GM21515 (cell line): ENCODE data around the gene CKAP5.
A peak's percentile ranks its signal among the peaks of the same experiment; 100 is the strongest.

Source experiments
- ATAC-seq: cut with Tn5 transposase; IDR thresholded peaks from one replicate; pipeline ENCODE4 v1.9.1; 2021; ENCODE audit not compliant: unreplicated experiment

The CKAP5 gene

GRCh38 chr11:46845740-46846509 lies at the start of gene CKAP5:
Gene CKAP5, minus strand, starts transcription at chr11:46846280. Its CDS starts 25,049 bp downstream, at chr11:46821231.
- peak; percentile 93 for ATAC-seq

DNA sequence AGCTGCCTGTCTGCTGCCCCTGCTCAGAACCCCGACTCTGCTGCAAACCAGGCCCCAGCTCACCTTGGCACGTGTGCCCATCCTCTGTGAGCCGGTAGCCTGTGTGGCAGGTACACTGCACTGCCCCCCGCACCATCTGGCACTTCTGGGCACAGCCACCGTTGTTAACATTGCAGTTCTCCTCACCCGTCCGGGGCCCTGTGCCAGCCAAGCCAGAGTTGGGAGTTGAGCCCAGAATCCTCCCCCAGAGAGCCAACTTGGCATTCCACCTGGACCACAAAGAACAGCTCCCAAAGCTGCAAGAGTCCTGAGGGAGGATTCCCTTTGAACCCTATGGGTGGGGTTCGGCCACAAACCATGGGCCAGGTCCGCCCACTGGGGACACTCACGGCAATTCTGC lies 49.7 kb upstream of the CKAP5 start:
- no peak for ATAC-seq

DNA sequence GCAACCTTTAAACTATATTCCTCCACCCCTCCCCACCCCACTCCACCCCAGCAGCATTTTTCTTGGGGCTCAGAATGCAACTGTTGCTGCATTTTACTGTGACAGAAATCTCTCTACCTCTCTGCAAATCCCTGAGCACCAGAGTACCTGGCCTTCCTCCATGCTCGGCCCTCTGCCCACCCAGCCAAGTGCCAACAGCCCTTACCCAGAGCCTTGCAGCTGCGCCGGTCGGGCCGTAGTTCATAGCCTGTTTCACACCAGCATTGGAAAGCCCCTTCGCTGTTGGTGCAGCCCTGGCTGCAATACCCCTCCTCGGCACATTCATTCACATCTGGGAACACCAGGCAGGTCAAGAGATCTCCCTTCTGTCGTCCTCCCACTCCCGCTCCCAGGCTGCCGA lies 48.9 kb upstream of the CKAP5 start:
- no peak for ATAC-seq

GRCh38 chr11:46894506-46894905 lies 48.4 kb upstream of the CKAP5 start:
- no peak for ATAC-seq

DNA sequence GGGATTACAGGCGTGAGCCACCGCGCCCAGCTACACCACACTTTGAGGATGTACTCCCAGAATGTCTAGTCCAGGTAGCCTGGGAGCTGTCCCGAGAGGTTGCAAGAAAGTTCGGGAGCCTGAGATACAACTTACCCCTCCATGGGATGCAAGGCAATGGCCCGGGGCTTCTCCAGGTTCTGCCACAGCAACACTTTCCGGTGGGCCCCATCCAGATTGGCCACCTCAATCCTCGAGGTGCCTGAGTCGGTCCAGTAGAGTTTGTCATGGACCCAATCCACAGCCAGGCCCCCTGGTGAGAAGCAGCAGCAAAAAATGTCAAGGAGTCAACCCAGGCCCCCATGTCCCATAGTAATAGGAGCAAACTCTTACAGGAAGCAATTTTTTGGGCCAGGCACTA lies 46.8 kb upstream of the CKAP5 start:
- ATAC-seq: no peak

- no peak for ATAC-seq
These were observed 46.0 kb upstream of the CKAP5 start for GRCh38 chr11:46892109-46892508.

DNA sequence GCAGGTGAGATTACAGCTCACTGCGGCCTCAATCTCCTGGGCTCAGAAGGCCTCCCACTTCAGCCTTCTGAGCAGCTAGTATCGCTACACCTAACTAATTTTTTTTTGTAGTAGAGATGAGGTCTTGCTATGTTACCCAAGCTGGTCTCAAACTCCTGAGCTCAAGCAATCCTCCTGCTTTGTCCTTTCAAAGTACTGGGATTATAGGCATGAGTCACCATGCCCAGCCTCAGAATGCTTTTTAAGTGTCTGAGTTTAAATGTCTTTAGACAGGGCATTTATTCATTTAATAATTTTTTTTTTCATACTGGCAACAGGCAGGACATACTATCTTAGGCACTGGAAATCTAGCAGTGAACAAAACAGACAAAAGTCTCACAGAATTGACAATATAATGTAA lies 44.6 kb upstream of the CKAP5 start:
- no peak for ATAC-seq

DNA sequence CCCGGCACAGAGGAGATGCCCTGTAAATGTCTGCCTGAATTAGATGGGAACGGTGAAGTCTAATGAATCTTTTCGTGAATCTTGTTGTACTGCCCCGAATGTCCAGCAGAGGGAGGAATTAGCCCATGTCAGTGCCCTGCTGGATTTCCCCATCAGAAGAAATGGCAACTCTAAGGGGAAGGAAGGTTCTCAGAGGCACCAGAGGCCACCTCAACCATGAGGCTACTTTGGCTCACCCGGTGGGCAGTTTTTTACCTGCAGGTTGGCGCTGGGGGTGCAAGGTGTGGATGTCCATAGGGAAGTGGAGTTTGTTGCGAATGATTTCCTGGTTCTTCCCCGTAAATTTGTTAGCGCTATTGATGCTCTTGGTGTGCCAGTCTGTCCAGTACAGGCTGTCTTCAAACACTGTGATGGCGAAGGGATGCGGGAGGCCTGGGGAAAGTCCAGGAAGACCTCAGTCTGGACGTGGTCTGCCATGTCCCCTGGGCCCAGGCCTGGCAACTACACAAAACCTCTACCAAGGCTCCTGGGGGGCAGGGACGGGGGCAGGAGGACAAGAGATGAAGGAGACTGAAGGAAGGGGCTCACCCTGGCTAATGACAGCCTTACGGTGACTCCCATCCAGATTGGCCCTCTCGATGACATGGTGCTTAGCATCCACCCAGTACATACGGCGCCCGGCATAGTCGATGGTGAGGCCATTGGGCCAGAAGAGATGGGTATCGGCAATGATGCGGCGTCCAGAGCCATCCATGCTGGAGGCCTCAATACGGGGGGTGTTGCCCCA lies 43.8 kb upstream of the CKAP5 start:
- no peak for ATAC-seq

GRCh38 chr11:46889251-46889650 lies 43.2 kb upstream of the CKAP5 start:
- no peak for ATAC-seq

GRCh38 chr11:46888636-46889035 lies 42.6 kb upstream of the CKAP5 start:
- ATAC-seq: no peak

DNA sequence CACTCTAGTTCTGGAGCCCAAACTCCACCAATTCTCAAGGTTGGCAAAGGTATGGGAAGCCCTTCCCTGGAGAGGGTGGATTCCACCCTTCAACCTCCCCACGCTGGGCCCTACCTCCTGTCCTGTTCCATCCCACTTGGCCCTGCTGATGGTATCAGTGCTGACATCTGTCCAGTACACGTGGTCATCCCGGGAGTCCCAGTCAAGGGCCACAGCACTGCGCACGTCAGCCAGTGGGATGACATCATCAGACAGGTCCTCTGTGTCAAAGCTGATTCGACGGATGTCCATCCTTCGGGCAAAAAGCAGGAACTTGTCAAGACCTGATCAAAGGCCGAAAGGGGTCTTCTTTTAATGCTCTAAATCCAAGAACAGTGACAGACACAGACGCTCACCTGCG lies 40.1 kb upstream of the CKAP5 start:
- ATAC-seq: no peak

DNA sequence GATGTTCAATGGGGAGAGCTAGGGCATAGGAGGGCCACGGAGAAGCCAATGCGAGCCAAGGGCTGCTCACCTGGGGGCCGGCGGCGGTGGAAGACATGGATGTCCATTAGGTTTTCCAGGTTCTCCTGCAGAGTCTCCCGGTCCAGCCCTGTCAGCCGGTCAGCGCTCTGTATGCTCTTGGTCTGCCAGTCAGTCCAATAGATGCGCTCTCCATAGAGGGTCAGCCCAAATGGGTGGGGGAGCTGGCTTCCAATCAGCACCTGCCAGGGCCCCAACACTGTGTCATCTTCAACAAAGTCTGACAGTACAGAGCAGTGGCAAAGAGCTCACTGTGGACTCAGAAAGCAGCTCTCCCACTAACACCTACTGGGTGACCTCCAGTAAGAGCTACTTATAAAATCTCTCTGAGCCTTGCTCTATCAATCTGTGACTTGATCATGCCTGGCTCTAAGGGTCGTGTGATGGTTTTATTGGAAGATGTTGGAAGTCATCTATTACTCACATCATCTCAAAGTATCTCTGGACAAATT lies 33.0 kb upstream of the CKAP5 start:
- ATAC-seq: no peak

DNA sequence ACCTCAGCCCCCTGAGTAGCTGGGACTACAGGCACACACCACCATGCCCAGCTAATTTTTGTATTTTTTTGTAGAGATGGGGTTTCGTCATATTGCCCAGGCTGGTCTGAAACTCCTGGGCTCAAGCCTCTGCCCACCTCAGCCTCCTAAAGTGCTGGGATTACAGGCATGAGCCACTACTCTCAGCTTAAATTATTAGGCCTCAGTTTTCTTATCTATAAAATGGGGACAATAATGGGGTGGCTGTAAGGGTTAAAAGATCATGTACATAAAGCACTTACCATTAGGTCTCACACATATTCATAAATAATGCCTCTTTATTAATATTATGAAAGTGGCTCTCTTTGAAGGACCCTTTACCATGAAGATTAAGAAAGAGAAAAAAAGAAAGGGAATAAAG lies 31.5 kb upstream of the CKAP5 start:
- no peak for ATAC-seq

- ATAC-seq: no peak
These were observed 30.4 kb upstream of the CKAP5 start for GRCh38 chr11:46876471-46876870.

- ATAC-seq: no peak
These were observed 28.5 kb upstream of the CKAP5 start for GRCh38 chr11:46874586-46874985.

DNA sequence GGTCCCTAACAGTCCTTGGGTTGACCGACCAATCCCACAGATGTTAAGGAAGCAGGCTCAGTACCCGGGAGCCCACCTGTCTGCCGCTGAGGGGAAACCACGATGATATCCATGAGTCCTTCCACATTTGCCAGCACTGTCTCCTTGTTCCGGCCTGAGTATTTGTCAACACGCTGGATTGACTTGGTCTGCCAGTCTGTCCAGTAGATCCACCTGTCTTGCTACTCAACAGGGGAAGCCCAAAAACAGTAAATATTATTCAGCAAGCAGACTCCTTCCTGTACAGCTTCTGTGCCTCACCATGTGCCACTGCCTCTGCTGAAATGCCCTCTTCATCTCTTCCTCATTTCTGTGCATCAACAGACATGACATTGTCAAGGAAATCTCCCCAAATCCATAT lies 22.8 kb upstream of the CKAP5 start:
- no peak for ATAC-seq

- no peak for ATAC-seq
These were observed 19.3 kb upstream of the CKAP5 start for GRCh38 chr11:46865340-46865739.

- ATAC-seq: no peak
These were observed 14.1 kb upstream of the CKAP5 start for GRCh38 chr11:46860218-46860617.

DNA sequence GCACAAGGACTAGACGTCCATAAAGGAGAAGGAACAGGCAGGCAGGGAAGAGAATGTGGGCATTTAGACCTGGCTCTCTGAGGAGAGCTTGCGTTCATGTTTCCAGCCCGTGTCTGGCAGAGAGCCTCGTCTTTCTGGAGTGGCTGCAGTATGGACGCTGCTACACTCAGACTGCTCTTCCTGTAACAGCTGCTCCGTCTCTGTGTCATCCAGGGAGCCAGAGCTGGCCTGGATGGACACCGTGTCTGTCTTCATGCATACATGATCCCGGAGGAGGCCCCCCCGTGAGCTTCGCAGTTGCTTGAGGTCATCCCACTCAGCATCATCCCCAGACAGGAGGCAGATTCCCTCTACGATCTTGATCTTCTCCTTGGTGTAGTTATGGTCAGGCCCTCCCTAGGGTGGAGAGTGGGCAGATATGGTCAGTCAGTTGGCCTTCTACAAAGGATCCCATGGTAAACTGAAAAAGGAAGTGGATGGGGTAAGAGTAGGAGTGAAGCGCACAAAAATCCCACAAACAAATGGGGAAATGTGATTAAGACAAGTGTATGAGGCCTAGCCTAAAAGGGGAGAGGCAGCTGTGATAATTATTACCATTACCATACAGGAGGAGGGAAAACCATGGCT lies 13.0 kb upstream of the CKAP5 start:
- no peak for ATAC-seq

GRCh38 chr11:46857666-46858065 lies 11.6 kb upstream of the CKAP5 start:
- ATAC-seq: no peak

- ATAC-seq: no peak
These were observed 10.7 kb upstream of the CKAP5 start for GRCh38 chr11:46856605-46857343.
